ENCODE data around the gene PNRC2.
"Not testable (repeated sequence)": the region's sequence is repeated elsewhere in the genome, so short reads cannot be mapped to it uniquely, and the experiment has no call there.

The PNRC2 gene

DNA sequence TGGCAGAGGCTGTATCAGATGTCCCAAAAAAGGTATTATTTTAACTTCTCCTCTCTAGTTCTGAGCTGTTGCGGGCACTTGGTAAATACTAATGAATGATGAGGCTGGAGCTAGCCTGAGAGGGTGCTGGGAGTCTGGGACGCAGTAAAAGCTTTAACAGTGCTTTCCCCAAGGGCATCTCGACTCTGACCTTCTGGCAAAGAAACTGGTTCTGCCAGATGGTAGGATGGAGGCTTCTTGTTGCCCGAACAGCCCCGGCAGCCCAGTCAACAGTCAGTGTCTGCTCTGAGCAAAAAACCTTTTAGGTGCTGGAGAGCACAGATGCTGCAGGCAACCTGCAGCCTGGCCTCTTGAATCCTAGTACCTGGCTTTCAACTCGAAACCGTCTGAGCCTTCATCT lies 2.5 kb upstream of the PNRC2 start:
- DNase-seq: no peak

GRCh38 chr1:23958040-23958809 lies 1.4 kb upstream of the PNRC2 start:
- not testable (repeated sequence) for DNase-seq

DNA sequence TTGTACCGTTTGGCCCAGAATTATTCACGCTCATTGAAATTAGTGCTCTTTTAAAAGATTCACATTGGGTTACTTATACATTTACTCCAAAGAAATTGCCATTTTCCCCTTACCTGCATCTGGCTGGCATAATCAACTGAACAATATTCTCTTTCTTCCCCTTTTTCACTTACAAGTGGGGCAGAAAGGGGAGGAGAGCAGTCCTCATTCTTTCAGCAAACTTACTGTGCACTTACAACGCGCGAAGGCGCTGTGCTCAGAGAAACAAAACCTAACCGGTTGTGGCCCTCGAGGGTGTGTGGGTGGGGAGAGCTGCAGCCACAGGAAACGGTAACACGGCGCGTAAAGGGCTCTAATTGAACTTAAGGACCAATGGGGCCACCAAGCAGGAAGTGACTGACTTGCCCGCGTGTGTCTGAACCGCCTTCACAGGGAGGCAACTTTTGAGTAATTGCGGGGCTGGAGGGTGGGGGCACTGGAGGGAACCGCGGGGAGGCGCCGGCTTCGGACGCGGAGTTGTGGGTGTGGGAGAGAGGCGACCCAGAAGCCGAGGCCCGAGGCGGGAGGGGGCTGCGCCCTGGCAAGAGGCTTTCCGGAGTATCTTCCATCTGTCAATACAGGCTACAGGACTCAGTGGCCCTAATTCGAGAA lies 693 bp upstream of the PNRC2 start:
- peak; percentile 95 for DNase-seq

- DNase-seq: no peak
Measured at GRCh38 chr1:23960291-23961020, 828 bp downstream of the PNRC2 start.

DNA sequence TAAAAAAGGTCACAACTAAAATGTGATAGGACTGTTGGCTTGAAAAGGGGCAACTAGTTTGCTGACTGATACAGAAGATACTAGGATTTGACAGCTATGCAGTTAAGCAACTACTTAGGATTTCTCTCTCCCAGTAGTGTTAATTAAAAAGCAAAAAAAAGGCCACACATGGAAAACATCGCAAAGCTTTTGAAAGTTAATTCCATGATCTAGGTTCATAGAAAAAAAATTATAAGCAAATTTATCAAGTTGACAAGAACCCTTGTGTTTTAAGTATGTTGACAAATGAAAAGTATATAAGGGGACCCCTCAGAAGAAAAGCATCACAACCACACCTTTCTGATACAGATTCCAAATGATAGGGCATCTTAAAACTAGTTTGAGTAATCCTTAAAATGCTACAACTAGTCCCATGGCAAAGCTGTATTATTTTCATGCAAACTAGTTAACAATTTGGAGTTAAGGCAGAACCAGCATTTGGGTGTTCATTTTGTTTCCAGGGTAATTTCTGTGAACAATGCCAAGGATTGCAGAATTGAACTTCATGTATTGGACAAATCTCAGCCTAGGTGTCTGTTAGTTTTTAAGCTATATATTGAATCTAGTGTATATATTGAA lies 4.1 kb downstream of the PNRC2 start:
- DNase-seq: no peak

DNA sequence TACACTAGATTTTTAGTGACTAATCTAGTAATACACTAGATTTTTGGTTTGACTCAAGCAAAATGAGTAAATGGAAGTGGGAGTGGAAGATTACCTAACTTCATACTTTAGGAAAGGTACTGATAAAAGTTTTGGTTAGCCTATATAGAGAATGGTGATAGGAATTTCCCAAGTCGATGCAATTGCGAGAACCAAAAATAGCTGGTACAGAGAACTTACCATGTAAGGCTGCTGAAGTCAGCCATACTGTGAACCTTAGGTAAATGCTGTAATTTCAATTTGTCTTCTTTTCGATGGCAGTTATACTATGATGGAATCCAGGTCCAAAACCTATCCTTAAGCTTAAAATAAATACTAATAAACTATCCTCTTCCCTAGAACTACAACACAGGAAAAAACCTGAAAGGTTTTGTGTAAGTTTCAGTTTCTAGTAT lies 4.6 kb downstream of the PNRC2 start:
- DNase-seq: no peak

DNA sequence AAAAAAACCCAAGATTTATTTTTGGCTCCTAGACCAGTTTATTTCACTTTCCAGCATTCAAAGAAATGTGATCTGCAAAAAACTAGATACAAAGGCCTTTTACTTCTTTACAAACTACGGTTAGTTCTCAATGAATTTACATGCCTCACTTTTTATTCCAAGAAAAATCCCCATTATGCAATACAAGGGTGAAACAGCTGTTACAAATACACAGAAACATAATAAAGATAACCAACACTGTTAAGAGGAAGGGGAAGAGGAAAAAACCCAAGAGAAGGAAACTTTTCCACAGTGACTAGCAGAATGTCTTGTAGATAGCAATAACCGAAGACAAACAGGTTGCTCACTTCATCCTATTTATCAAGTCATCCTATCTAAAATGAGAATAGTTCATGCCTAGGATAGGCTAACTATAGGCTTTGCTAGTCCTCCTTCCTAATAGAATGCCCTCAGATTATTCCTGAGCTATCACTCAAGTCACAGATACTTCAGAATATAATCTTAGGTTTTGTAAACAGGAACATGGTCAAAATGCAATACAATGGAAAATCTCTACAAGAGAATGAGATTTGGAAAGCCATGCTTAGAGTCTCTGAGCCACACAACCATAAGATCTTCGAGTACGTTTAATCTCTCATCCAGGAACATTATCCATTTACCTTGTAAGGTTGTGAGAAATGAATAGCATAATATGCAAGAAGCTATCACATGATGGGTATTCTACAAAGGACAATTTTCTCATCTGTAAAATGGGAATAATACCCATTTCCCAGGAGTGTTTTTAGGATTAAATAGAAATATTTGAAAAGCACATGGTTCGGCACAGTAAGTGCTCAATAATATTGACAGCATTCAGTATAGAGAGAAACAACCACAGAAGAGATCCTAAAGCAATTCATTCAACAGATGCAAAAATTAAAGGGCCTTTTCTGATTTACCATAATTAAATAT lies 5.4 kb downstream of the PNRC2 start:
- no peak for DNase-seq

DNA sequence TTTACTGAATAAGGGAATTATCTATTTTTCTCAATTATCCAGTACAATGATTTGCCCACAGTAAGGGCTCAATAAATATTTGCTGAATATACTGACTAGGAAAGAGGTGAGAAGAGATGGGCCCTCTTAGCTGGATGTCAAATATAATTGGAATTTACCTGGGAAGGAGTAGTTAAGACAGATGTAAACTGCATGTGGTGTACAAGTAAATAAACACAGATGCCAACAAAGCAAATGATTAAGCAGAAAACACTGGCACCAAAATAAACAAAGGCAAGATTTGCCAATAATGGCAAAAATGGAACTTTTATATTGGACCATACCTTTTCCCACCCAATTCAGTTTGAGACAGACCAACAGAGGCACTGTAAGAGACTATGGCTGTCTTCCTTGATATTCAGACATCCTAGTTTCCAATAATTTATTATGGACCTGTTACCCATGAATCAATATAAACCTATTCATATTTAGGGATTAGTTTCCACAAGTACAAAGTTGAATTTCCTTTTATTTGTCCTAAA lies 7.4 kb downstream of the PNRC2 start:
- no peak for DNase-seq

GRCh38 chr1:23967871-23968270 lies 8.2 kb downstream of the PNRC2 start:
- no peak for DNase-seq

- no peak for DNase-seq
Measured at GRCh38 chr1:23977187-23977853, 17.7 kb downstream of the PNRC2 start.

GRCh38 chr1:23977854-23978191 lies 18.2 kb downstream of the PNRC2 start:
- DNase-seq: no peak

- DNase-seq: no peak
Measured at GRCh38 chr1:23978805-23979204, 19.2 kb downstream of the PNRC2 start.

GRCh38 chr1:23979387-23979880 lies 19.8 kb downstream of the PNRC2 start:
- no peak for DNase-seq

GRCh38 chr1:23979881-23980727 lies 20.5 kb downstream of the PNRC2 start, which contains the start of gene SRSF10:
Gene SRSF10, minus strand, starts transcription at chr1:23980327. Its CDS starts 72 bp downstream, at chr1:23980255.
- DNase-seq: peak; percentile 96

DNA sequence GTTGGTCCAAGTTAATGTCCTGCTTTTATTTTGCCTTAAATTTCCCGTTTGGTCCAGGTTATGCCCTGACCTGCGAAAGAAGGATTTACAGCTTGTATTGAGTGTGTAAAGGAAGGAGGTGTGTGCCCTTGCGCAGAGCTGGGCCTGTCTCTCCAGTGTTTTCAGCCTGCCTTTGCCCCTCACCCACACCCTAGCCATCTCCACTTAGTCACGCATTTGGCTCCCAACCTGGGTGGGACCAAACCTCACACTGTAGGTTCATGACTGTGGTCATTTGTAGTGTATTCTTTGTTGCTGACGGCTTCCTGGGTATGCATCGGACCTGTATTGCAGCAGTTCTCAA lies 21.1 kb downstream of the PNRC2 start:
- peak; percentile 51 for DNase-seq

DNA sequence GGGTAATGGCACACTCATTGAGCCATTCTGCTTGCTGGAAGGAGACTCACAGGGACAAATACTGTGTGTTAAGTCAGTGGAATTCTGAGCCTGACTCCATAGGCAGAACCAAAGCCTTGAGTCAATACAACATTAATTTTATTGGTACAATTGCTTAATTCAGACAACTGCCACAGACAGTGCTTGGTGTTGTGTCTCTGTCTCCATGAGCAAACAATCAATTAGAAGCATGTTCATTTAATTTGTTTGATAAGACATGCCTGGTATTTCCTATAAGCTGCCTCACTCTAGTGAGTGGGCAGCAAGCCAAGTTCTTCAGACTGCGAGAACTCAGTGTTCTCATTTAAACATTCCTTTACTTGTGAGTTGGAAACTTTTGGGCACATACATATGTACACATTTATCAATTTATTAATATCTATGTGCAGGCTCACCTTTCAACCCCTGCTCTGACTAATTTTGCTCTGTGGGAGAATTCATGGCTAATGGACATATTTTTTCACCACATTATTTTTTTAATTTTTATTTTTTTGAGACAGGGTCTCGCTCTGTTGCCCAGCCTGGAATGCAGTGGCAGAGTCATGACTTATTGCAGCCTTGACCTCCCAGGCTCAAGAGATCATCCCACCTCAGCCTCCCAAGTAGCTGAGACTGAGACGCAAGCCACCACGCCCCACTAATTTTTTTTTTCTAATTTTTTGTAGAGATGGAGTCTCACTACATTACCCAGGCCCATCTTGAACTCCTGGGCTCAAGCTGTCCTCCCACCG lies 25.0 kb downstream of the PNRC2 start:
- DNase-seq: no peak

- not testable (repeated sequence) for DNase-seq
Measured at GRCh38 chr1:23987038-23987437, 27.4 kb downstream of the PNRC2 start.

GRCh38 chr1:23989263-23989662 lies 29.6 kb downstream of the PNRC2 start:
- no peak for DNase-seq

DNA sequence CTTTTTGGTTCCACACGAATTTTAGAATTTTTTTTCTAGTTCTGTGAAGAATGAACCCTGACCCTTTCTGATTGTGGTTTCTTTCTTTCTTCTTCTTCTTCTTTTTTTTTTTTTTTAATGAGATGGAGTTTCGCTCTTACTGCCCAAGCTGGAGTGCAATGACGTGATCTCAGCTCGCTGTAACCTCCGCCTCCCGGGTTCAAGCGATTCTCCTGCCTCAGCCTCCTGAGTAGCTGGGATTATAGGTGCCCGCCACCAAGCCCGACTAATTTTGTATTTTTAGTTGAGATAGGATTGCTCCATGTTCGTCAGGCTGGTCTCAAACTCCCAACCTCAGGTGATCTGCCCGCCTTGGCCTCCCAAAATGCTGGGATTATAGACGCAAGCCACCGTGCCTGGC lies 32.4 kb downstream of the PNRC2 start:
- not testable (repeated sequence) for DNase-seq

DNA sequence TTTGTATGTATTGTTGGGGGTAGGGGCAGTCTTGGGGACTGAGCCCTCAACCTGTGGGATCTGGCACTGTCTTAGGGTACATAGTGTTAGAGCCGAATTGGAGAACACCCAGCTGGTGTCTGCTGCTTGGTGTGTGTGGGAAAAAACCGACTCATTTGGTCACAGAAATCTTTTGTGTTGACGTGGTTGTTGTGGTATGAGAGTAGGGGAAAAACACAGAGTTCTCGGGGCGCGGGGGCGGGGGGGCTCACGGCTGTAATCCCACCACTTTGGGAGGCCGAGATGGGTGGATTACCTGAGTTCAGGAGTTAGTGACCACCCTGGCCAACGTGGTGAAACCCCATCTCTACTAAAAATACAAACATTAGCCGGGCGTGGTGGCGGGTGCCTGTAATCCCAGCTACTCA lies 35.8 kb downstream of the PNRC2 start:
- no peak for DNase-seq
